Epithelial cell of esophagus (primary cell): ENCODE results near the gene TNFAIP8L2.
A peak's percentile ranks its signal among the peaks of the same experiment; 100 is the strongest.
"Not testable (repeated sequence)": the region's sequence is repeated elsewhere in the genome, so short reads cannot be mapped to it uniquely, and the experiment has no call there.

Source experiments
- DNase-seq: peaks from one replicate; pipeline ENCODE4 v3.0.0; 2010; ENCODE audit warnings: low read depth
- H3K4me3 ChIP-seq: 2 replicates; pipeline ENCODE4 v1.5.1; 2011; ENCODE audit warnings: mild to moderate bottlenecking, low read length, control low read depth
- TF ChIP-seq, protein P1 (sequence below): IDR thresholded peaks from 2 replicates; pipeline ENCODE4 v1.5.1; 2011; ENCODE audit warnings: low read depth, mild to moderate bottlenecking, low read length, control low read depth, inconsistent platforms; ENCODE audit not compliant: insufficient read depth; ENCODE audit errors: missing control alignments

Gene TNFAIP8L2

DNA sequence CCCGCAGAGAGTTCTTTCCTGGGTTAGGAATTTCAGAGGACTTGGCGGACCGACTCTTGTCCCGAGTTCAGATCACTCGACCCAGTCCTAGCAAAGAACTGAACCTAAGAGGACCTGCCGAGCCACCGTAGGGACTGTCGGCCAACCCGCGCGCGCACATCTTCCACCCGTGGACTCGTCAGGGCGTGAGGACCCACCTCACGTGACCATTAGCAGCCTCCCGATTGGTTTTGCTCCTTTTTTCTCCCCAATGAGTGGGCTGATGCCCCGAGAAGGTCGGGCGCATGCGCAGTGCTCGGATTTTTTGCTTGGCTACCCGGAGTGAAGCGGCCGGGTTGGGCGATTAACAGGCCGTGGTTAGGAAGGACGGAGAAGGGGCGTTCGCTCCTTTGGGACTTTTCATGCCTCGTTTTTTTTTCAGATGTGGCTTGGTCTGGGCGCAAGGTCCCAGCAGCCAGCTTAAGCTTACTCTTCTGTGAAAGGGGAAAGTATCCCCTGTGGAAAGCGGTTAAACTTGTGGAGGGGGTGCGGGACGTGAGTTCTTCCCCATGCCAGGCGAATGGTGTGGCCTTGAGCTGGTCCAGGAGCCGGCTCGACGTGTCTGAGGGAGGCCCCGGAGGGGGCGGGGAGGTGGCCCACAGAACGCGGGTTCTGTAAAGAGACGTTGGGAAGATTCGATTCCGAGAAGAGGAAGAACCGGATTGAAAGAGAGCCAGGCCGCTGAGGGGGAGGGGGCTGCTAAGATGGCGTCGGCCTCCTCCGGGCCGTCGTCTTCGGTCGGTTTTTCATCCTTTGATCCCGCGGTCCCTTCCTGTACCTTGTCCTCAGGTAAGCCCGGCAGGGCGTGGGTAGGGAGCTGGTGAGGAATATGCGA is 42.0 kb downstream of the TNFAIP8L2 start, which contains the start of gene PIP5K1A:
Gene PIP5K1A (plus strand): TSS at position 299 of the 874 bp plus-strand sequence. CDS start 445 bp downstream, at position 744.
- peak within 1 kb of the TSS; percentile 100 for H3K4me3 ChIP-seq
- TF ChIP-seq, protein P1, sequence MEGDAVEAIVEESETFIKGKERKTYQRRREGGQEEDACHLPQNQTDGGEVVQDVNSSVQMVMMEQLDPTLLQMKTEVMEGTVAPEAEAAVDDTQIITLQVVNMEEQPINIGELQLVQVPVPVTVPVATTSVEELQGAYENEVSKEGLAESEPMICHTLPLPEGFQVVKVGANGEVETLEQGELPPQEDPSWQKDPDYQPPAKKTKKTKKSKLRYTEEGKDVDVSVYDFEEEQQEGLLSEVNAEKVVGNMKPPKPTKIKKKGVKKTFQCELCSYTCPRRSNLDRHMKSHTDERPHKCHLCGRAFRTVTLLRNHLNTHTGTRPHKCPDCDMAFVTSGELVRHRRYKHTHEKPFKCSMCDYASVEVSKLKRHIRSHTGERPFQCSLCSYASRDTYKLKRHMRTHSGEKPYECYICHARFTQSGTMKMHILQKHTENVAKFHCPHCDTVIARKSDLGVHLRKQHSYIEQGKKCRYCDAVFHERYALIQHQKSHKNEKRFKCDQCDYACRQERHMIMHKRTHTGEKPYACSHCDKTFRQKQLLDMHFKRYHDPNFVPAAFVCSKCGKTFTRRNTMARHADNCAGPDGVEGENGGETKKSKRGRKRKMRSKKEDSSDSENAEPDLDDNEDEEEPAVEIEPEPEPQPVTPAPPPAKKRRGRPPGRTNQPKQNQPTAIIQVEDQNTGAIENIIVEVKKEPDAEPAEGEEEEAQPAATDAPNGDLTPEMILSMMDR = no peak
- peak; percentile 97 for DNase-seq

DNA sequence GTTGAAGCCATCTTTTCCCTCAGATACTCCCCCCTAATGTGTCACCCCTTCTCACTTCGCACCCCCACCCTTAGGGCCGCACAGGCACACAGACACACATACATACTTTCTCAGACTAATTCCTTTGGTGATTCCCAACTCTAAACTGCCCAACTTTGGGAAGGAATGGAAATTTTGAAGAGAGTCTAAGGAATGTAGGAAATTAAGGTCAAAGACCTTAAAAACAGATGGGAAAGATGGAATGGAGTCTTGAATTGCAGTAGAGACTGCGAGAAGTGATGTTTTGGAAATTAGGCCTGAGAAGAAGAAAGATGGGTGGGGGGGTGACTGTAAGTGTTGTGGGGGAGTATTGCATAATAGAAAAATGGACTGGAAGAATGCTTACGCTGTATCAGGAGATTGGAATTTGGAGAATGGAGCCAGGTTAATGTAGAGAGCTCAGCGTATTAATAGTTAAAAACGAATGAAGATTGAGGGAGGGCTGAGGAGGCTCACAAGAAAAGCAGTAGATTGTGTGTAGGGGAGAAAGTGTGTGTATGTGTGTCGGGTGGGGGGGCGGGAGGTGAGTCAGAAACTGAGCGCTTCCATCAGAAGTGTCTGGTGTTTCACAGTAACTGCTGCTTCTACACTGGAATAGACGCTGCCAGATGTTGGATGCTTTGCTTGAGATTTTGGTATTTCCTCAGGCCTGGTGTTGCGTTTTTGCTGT is 43.6 kb downstream of the TNFAIP8L2 start:
- peak; percentile 86 for DNase-seq
- TF ChIP-seq, protein P1 = no peak
- H3K4me3 ChIP-seq = peak overlapping the region; percentile 100

DNA sequence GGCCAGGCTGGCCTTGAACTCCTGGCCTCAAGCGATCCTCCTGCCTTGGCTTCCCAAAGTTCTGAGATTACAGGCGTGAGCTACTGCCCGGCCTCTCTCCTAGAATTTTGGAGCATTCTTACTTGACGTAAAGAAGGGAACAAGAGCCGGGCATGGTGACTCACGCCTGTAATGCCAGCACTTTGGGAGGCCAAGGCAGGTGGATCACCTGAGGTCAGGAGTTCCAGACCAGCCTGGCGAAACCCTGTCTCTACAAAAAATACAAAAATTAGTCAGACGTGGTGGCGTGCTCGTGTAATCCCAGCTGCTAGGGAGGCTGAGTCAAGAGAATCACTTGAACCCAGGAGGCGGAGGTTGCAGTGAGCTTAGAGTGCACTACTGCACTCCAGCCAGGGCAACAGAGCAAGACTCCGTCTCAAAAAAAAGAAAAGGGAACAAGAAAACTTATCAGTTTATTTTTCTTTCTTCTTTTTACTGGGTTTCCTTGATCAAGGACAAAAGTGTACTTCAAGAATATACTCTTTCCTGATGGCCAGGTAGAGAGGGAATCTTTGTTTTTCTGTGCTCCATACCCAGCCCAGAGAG is 49.0 kb downstream of the TNFAIP8L2 start:
- DNase-seq, H3K4me3 ChIP-seq: not testable (repeated sequence)
